Bronchial epithelial cell (primary cell): ENCODE data around the gene CST11. TPM values are rescaled to one million over a fixed set of nuclear protein-coding genes. Genes with fewer than 3 reads are reported as not detected.
A peak's percentile ranks its signal among the peaks of the same experiment; 100 is the strongest.

Source experiments
- DNase-seq: peaks from one replicate; pipeline ENCODE4 v3.0.0-alpha.2; 2010; ENCODE audit warnings: low read depth
- FAIRE-seq: peaks from 2 replicates; lab custom pipeline; 2011; peaks lifted over from hg19 to GRCh38; lab: Jason Lieb, UNC
- H3K27me3 ChIP-seq: 2 replicates; pipeline ENCODE4 v1.5.1; 2011; ENCODE audit warnings: low read length; ENCODE audit not compliant: control insufficient read depth, insufficient read depth
- H3K36me3 ChIP-seq: 2 replicates; pipeline ENCODE4 v1.5.1; 2011; ENCODE audit warnings: low read length; ENCODE audit not compliant: control insufficient read depth, insufficient read depth
- H3K4me3 ChIP-seq: 2 replicates; pipeline ENCODE4 v1.5.1; 2011; ENCODE audit warnings: mild to moderate bottlenecking, low read depth, low read length, control low read depth
- total RNA-seq: library from RNA; depleted of rRNA; stranded (reverse); fragments of >200 nt; gene quantifications from 2 replicates; pipeline ENCODE4 v1.2.1, GENCODE V29; 2014
- TF ChIP-seq, protein P1 (sequence below): IDR thresholded peaks from 2 replicates; pipeline ENCODE4 v1.5.1; 2011; ENCODE audit warnings: mild to moderate bottlenecking, moderate library complexity, low read length, control low read depth, inconsistent platforms; ENCODE audit not compliant: insufficient read depth, severe bottlenecking

Gene CST11
- total RNA-seq, 1 donor from 2014 or later = not detected

DNA sequence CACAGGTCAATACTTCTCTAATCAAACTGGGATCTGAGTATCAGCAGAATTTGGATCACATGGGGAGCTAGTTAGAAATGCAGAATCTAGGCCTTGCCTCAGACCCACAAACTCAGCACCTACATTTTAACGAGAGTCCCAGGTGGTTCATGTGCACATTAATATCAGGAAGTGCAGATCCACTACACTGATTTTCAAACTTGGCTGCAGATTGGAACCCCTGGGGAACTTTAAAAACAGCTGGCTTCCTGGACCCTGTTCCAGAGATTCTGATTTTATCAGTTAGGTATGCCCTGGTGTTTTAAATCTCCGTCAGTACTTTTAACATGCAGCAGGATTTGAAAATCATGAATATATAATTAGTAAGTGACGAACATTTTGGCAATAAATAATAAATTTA, 36.3 kb upstream of the CST11 start:
- Histone ChIP-seq H3K36me3 (no peaks in the 10 kb centered on the region), H3K4me3 (no peak overlapping the region), H3K27me3 (no peaks in the 10 kb centered on the region)
- TF ChIP-seq, protein P1, sequence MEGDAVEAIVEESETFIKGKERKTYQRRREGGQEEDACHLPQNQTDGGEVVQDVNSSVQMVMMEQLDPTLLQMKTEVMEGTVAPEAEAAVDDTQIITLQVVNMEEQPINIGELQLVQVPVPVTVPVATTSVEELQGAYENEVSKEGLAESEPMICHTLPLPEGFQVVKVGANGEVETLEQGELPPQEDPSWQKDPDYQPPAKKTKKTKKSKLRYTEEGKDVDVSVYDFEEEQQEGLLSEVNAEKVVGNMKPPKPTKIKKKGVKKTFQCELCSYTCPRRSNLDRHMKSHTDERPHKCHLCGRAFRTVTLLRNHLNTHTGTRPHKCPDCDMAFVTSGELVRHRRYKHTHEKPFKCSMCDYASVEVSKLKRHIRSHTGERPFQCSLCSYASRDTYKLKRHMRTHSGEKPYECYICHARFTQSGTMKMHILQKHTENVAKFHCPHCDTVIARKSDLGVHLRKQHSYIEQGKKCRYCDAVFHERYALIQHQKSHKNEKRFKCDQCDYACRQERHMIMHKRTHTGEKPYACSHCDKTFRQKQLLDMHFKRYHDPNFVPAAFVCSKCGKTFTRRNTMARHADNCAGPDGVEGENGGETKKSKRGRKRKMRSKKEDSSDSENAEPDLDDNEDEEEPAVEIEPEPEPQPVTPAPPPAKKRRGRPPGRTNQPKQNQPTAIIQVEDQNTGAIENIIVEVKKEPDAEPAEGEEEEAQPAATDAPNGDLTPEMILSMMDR = no peak
- DNase-seq (no peak), FAIRE-seq (no peak)

DNA sequence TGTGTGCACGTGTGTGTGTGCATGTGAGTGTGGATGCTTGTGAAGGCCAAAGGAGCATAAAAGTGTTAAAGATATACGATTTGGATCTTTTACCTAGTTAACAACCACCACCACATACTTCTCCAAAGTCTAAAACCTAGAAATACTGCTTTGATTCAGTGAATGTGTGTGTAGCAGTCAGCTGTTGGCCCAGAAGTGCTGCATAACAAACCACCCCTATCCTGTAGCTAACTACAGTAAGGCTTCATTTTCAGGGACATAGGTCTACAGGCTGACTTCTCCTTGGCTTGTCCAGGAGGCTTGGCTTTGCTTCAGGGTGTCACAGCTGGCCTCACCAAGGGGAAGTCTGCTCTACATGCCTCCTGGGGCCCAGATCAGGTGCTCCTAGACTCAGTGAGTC, 35.8 kb upstream of the CST11 start:
- Histone ChIP-seq H3K27me3 (no peaks in the 10 kb centered on the region), H3K36me3 (no peaks in the 10 kb centered on the region), H3K4me3 (no peak overlapping the region)
- FAIRE-seq = no peak
- DNase-seq = no peak
- TF ChIP-seq, protein P1 = no peak

DNA sequence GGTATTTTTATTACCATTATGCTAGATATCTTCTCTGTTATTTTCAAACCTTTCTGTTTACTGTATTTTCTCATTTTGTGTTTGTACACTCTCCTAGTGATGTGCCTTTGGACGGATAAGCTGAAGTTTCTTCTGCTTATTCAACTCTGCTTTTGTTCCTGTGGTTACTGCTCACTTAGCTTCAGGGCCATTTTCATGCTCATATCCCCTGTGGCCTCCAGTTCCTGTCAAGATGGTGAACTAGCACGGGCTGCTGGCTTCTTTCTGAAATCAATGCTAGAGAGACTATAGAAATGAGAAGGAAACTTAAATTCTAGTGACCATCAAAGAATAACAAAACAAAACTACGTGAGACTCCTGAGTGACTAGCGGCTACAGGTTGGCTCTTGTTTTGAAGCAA, 31.4 kb upstream of the CST11 start:
- no peak for DNase-seq
- no peak for FAIRE-seq
- Histone ChIP-seq H3K36me3 (no peaks in the 10 kb centered on the region), H3K4me3 (no peak overlapping the region), H3K27me3 (no peaks in the 10 kb centered on the region)
- TF ChIP-seq, protein P1 = no peak

DNA sequence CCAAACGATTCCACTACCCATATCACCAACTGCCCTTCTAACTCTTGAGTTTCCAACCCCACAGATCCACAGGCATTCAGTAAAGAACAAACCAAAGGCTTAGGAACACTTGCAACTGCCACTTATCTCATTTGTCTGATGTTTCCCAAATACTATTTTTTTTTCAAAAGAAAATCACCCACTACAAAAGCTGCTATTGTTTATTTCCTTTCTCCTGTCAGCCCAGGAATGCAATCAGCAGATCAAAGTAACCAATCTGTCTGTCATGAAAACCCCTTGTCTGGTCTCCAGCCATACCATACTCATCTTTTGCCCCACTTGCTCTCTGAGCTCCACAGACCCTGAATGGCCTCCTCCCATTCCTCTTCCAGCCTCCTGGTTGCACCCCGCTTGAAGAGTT, 29.5 kb upstream of the CST11 start:
- no peak for DNase-seq
- Histone ChIP-seq H3K27me3 (no peaks in the 10 kb centered on the region), H3K36me3 (no peaks in the 10 kb centered on the region), H3K4me3 (no peak overlapping the region)
- TF ChIP-seq, protein P1 = no peak
- no peak for FAIRE-seq

DNA sequence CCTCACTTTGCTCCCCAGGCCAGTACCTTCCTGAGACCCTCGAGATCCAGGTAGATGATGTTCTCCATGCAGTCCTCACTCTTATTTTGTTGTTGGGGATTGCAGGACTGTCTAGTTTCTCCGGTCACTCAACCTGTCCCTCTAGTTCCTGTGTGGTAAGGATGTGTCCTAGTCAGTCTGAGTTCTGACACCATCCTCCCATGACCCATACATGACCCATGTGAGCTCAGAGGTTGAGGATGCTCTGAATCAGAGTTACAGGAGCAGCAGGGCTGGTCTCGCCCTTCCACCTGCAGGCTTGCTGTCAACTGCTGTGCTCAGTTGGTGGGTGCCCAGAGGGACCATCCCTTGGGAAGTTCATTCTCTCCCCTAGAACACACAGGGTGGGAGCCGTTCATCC, 26.4 kb upstream of the CST11 start:
- Histone ChIP-seq H3K36me3 (no peaks in the 10 kb centered on the region), H3K27me3 (no peaks in the 10 kb centered on the region), H3K4me3 (no peak overlapping the region)
- TF ChIP-seq, protein P1 = no peak
- DNase-seq (peak; percentile 32), FAIRE-seq (peak; percentile 97)

DNA sequence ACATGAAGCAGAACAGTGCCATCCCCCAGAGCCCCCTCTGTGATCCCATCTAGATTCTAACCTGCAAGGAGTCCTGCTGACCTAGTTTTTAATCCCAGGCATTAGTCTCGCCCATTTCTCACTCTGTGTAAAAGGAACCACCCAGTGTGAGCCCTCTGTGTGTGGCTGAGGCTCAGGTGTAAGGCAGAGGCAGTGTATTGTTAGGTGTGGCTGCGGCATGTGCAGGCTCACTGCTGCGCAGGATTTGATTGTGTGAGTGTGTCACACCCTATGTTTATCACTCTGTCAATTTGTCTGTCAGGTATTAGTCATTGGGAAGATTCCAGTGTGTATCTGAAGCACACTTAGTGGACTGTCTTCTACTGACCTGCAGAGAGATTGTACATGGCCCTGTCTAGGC, 24.5 kb upstream of the CST11 start:
- Histone ChIP-seq H3K36me3 (no peaks in the 10 kb centered on the region), H3K4me3 (no peak overlapping the region), H3K27me3 (no peaks in the 10 kb centered on the region)
- TF ChIP-seq, protein P1 = no peak
- DNase-seq (no peak), FAIRE-seq (no peak)
